Myometrial cell (primary cell): ENCODE results near the gene HEMK1. TPM values are rescaled to one million over a fixed set of nuclear protein-coding genes. Genes with fewer than 3 reads are reported as not detected.

Experiments used
- total RNA-seq: library from RNA; depleted of rRNA; stranded (reverse); fragments of >200 nt; gene quantifications from 2 replicates; pipeline ENCODE4 v1.2.3, GENCODE V29; 2015

The HEMK1 gene, protein sequence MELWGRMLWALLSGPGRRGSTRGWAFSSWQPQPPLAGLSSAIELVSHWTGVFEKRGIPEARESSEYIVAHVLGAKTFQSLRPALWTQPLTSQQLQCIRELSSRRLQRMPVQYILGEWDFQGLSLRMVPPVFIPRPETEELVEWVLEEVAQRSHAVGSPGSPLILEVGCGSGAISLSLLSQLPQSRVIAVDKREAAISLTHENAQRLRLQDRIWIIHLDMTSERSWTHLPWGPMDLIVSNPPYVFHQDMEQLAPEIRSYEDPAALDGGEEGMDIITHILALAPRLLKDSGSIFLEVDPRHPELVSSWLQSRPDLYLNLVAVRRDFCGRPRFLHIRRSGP
- 24.8 and 25.9 TPM in 2 replicates for total RNA-seq

GRCh38 chr3:50568947-50569749 is at the start of gene HEMK1:
HEMK1 (plus strand) TSS chr3:50569522; CDS start chr3:50571105, 1,583 bp downstream.

DNA sequence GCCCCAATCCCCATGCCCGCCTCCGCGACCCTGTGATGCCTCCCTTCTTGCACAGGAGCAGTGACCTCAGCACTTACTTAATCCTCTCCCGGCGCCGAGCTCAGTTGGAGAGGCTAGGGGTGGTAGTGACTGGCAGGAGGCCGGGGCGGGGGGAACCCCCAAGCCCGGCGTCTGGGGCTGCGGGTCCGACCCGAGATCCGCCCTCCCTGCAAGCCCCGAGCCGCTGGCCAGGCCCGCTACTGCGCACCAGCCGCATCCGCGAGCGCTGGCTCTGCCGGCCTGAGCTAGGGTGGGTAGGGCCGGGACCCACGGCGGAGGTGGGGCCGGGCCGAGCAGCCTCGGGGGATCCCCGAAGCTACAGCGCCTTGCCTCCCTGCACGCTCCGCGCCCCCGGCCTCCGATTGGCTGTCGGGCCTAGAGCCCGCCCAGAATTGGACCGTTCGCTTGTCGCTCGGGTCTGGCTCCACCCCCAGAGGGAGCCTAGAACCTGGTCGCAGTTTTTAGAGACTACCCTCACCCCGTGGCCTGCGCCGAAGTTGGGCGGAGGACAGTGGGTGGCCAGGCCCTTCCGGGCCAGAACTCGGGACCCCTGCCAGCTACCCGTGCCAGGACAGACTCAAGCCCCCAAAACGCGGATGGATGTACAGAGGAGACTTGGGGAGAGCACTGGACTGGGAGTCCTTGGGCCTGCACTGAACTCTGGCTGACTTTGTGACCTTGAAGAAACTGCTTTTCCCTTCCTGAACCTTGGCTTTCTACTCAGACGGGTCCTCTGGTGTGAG is 1.7 kb upstream of the HEMK1 start, which contains the start of gene C3orf18:
Gene C3orf18 (minus strand): TSS at position 362 of the 782 bp plus-strand sequence. CDS start 2,048 bp downstream, outside the sequence.

GRCh38 chr3:50611464-50612233 is 42.3 kb downstream of the HEMK1 start, which contains the start of gene CISH:
CISH (minus strand) TSS chr3:50611774; CDS start chr3:50611650, 124 bp downstream.

GRCh38 chr3:50617096-50617791 is 47.9 kb downstream of the HEMK1 start, which contains the start of gene MAPKAPK3:
MAPKAPK3 (plus strand) TSS chr3:50617151; CDS start chr3:50617566, 415 bp downstream.

Other genes starting within 250 kb of the HEMK1 start
- gene HYAL2, start 246.8 kb upstream of the HEMK1 start, total RNA-seq = 74.7 and 83.3 TPM in 2 replicates
- 15.0 and 29.4 TPM in 2 replicates for gene TUSC2, start 241.3 kb upstream of the HEMK1 start, total RNA-seq
- 37.2 and 39.0 TPM in 2 replicates for gene RASSF1, start 228.7 kb upstream of the HEMK1 start, total RNA-seq
- gene ZMYND10, start 223.8 kb upstream of the HEMK1 start, total RNA-seq = 1.7 and 3.0 TPM in 2 replicates
- 23.2 and 31.7 TPM in 2 replicates for gene NPRL2, start 218.7 kb upstream of the HEMK1 start, total RNA-seq
- 29.6 and 41.5 TPM in 2 replicates for gene CYB561D2, start 218.7 kb upstream of the HEMK1 start, total RNA-seq
- gene TMEM115, start 210.0 kb upstream of the HEMK1 start, total RNA-seq = 61.1 and 71.2 TPM in 2 replicates
- gene CACNA2D2, start 65.9 kb upstream of the HEMK1 start, total RNA-seq = 0.18 TPM in 1 of 2 replicates, not detected in the other
- gene C3orf18, start 1.8 kb upstream of the HEMK1 start, total RNA-seq = 10.7 and 17.2 TPM in 2 replicates
- gene CISH, start 42.3 kb downstream of the HEMK1 start, total RNA-seq = 0.29 and 0.35 TPM in 2 replicates
- 17.0 and 21.4 TPM in 2 replicates for gene MAPKAPK3, start 47.6 kb downstream of the HEMK1 start, total RNA-seq
- gene DOCK3, start 105.4 kb downstream of the HEMK1 start, total RNA-seq = under 0.01 TPM in 1 of 2 replicates, not detected in the other